Astrocyte (in vitro differentiated cells and primary cell): ENCODE measurements around the gene APOBEC4.
A peak's percentile ranks its signal among the peaks of the same experiment; 100 is the strongest.

Experiments used
- CTCF ChIP-seq: IDR thresholded peaks from 2 replicates; pipeline ENCODE4 v1.5.1; 2011; ENCODE audit warnings: low read depth, mild to moderate bottlenecking, inconsistent platforms, low read length, moderate library complexity; ENCODE audit not compliant: insufficient read depth
- EZH2 ChIP-seq: IDR thresholded peaks from 2 replicates; pipeline ENCODE4 v1.6.1; 2012; ENCODE audit warnings: mild to moderate bottlenecking, low read length, inconsistent platforms; ENCODE audit not compliant: insufficient read depth

DNA sequence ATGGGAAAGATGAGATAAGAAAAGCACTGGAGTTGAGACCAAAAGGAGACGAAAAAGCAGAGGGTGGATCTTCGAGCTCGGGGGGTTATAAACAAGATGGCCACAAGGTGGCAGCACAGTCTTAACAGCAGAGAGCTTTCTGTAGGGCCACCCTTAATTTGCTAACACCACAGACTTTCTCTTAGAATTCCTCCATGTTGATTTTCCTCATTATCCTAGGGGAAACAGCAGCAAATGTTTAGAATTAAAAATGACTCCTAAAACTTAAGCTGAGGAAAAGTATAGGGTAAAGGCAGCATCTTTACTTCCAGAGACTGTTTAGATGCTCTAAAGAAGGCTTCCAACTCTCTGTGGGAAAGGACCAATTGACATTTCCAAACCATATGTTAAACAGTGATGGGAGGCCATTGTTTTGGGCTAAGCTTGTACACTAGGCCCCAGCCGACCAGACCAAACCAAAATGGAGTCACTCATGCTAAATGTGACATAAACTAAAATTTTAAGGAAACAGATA, 2.5 kb upstream of the APOBEC4 start:
- TF ChIP-seq CTCF: peak; percentile 90
- TF ChIP-seq EZH2: no peak
